ENCODE results near the gene NTF4. TPM values are rescaled to one million over a fixed set of nuclear protein-coding genes. Genes with fewer than 3 reads are reported as not detected.

NTF4 gene
- total RNA-seq, 1 experiment from 2014 or later: 1.7 TPM

DNA sequence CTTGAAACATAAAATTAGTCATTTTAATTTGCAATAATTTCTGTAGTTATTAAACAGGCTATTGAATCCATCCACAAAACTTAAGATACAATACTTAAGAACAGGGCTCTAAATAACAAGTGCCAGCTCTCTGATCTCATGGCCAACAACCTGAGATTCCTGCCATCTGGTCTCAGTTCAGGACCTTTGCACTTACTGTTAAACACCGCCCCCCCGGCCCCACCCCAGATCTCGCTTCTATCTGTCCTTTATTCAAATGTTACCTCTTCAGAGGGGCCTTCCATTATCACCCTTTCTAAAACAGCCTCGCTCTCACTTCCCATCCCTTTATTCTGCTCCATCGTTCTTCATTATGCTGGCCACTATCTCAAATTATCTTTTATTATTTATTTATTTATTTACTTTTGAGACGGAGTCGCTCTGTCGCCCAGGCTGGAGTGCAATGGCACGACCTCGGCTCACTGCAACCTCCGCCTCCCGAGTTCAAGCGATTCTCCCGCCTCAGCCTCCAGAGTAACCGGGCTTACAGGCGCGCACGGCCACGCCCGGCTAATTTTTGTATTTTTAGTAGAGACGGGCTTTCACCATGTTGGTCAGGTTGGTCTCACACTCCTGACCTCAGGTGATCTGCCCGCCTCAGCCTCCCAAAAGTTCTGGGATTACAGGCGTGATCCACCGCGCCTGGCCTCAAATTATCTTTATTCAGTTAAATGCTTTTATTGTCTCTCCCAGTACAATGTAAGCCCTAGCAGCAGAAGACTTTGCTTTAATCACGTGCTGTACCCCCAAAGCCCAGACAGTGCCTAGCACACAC is 19.8 kb upstream of the NTF4 start (continued):
- TF ChIP-seq, protein P1, sequence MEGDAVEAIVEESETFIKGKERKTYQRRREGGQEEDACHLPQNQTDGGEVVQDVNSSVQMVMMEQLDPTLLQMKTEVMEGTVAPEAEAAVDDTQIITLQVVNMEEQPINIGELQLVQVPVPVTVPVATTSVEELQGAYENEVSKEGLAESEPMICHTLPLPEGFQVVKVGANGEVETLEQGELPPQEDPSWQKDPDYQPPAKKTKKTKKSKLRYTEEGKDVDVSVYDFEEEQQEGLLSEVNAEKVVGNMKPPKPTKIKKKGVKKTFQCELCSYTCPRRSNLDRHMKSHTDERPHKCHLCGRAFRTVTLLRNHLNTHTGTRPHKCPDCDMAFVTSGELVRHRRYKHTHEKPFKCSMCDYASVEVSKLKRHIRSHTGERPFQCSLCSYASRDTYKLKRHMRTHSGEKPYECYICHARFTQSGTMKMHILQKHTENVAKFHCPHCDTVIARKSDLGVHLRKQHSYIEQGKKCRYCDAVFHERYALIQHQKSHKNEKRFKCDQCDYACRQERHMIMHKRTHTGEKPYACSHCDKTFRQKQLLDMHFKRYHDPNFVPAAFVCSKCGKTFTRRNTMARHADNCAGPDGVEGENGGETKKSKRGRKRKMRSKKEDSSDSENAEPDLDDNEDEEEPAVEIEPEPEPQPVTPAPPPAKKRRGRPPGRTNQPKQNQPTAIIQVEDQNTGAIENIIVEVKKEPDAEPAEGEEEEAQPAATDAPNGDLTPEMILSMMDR (IDR thresholded peaks at IDR 0.05 in 2 of 3, conservative IDR thresholded peaks at IDR 0.05 in 1 of 3; ENCODE audit: borderline replicate concordance in 1 of 3, insufficient read depth in 1 of 3, low read depth in 2 of 3, low read length in 2 of 3): no peak

- POLR2A ChIA-PET: no interaction called here
- H3K4me2 ChIP-seq (ENCODE audit: low read length): no peak overlapping the region
- H3K27me3 ChIP-seq (ENCODE audit: insufficient read depth, low read length): no peaks in the 10 kb centered on the region
- BruUV-seq (replicated peaks): no TSS peak
- H3K9me3 ChIP-seq (ENCODE audit: control insufficient read depth in 1 of 2, insufficient read depth in 1 of 2, low read depth in 1 of 2, low read length in 2 of 2): no peaks in the 10 kb centered on the region
- H3K4me1 ChIP-seq (ENCODE audit: control insufficient read depth in 1 of 2, insufficient read depth in 2 of 2, low read length in 2 of 2): peaks cover under 1 to 10% of the 10 kb centered on the region in 2 experiments; a peak in 3 of 4 replicates
- DNase-seq (ENCODE audit: low read depth, low spot score): no peak
- no peak for ATAC-seq
- H3K36me3 ChIP-seq (ENCODE audit: control insufficient read depth in 1 of 2, insufficient read depth in 2 of 2, low read length in 2 of 2): peaks cover 0 to 2% of the 10 kb centered on the region in 2 experiments; a peak in 1 of 4 replicates
- H4K20me1 ChIP-seq (ENCODE audit: insufficient read depth): peaks cover 7% of the 10 kb centered on the region; the same call in 1 of the 2 replicates
- no peaks in the 10 kb centered on the region for H3K9me2 ChIP-seq (ENCODE audit: insufficient read depth)
- TF ChIP-seq, protein P2, sequence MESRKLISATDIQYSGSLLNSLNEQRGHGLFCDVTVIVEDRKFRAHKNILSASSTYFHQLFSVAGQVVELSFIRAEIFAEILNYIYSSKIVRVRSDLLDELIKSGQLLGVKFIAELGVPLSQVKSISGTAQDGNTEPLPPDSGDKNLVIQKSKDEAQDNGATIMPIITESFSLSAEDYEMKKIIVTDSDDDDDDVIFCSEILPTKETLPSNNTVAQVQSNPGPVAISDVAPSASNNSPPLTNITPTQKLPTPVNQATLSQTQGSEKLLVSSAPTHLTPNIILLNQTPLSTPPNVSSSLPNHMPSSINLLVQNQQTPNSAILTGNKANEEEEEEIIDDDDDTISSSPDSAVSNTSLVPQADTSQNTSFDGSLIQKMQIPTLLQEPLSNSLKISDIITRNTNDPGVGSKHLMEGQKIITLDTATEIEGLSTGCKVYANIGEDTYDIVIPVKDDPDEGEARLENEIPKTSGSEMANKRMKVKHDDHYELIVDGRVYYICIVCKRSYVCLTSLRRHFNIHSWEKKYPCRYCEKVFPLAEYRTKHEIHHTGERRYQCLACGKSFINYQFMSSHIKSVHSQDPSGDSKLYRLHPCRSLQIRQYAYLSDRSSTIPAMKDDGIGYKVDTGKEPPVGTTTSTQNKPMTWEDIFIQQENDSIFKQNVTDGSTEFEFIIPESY (IDR thresholded peaks at IDR 0.05; ENCODE audit: extremely low read depth, insufficient replicate concordance, low read length): no peak
- TF ChIP-seq SIN3A (IDR thresholded peaks at IDR 0.05; ENCODE audit: low read depth) (no peak), POLR2A (IDR thresholded peaks at IDR 0.05; ENCODE audit: borderline replicate concordance, extremely low read depth, insufficient read depth, insufficient read length) (no peak), ELF1 (IDR thresholded peaks at IDR 0.05; ENCODE audit: borderline replicate concordance, low read depth) (no peak), SRF (IDR thresholded peaks at IDR 0.05; ENCODE audit: low read depth) (no peak), POLR2AphosphoS5 (IDR thresholded peaks at IDR 0.05; ENCODE audit: low read depth, low read length) (no peak), EZH2phosphoT487 (IDR thresholded peaks at IDR 0.05; ENCODE audit: borderline replicate concordance) (no peak), YY1 (IDR thresholded peaks at IDR 0.05; ENCODE audit: extremely low read depth, insufficient replicate concordance, low read depth, low read length) (no peak), EGR1 (IDR thresholded peaks at IDR 0.05; ENCODE audit: low read depth) (no peak), ZNF274 (IDR thresholded peaks at IDR 0.05; ENCODE audit: low read depth, low read length) (no peak), JUND (IDR thresholded peaks at IDR 0.05) (no peak), MAX (IDR thresholded peaks at IDR 0.05) (no peak), ATF3 (IDR thresholded peaks at IDR 0.05) (no peak), EZH2 (IDR thresholded peaks at IDR 0.05) (no peak)
- no peak overlapping the region for H2AFZ ChIP-seq (ENCODE audit: low read depth, low read length, poor library complexity, severe bottlenecking)
- no peak overlapping the region for H3K9ac ChIP-seq (ENCODE audit: low read length)
- H3K4me3 ChIP-seq (replicated peaks in 1 of 2; ENCODE audit: low read depth in 1 of 2, low read length in 2 of 2): no peak overlapping the region
- RAD21 ChIA-PET (ENCODE audit: low non-redundant PET in 1 of 2, low total read pairs in 2 of 2, uncharacterized antibody in 2 of 2, unreplicated experiment in 2 of 2): no interaction called here
- H3K79me2 ChIP-seq (ENCODE audit: insufficient read depth, low read length): peaks cover 10% of the 10 kb centered on the region
- CTCF ChIA-PET: no interaction called here
- no peak overlapping the region for H3K27ac ChIP-seq (ENCODE audit: low read depth, low read length)
- intact Hi-C loops (cut with micrococcal nuclease): no loop called here
Measured at GRCh38 chr19:49081273-49081672, 16.7 kb upstream of the NTF4 start.
